ENCODE results near the gene AADACL3.

AADACL3 gene

GRCh38 chr1:12756768-12757413 is 41.0 kb downstream of the AADACL3 start:
- TF ChIP-seq POLR2AphosphoS5 (IDR thresholded peaks at IDR 0.05; ENCODE audit: low read depth, low read length), result no peak
- no peak for TF ChIP-seq TAF1 (IDR thresholded peaks at IDR 0.05; ENCODE audit: borderline replicate concordance, low read depth, low read length)
- no peak for TF ChIP-seq POLR2A (IDR thresholded peaks at IDR 0.05; ENCODE audit: low read depth, low read length)
- no peak for FAIRE-seq

GRCh38 chr1:12757836-12758235 is 41.9 kb downstream of the AADACL3 start:
- TF ChIP-seq TAF1 (IDR thresholded peaks at IDR 0.05; ENCODE audit: borderline replicate concordance, low read depth, low read length), result no peak
- no peak for TF ChIP-seq POLR2A (IDR thresholded peaks at IDR 0.05; ENCODE audit: low read depth, low read length)
- DNase-seq (ENCODE audit: insufficient read length) (no peak), FAIRE-seq (no peak)

More at GRCh38 chr1:12756768-12757413, 41.0 kb downstream of the AADACL3 start:
- no peak for DNase-seq (ENCODE audit: insufficient read length)

- DNase-seq (ENCODE audit: insufficient read length) (no peak), FAIRE-seq (no peak)
- no peak for TF ChIP-seq TAF1 (IDR thresholded peaks at IDR 0.05; ENCODE audit: borderline replicate concordance, low read depth, low read length)
- TF ChIP-seq POLR2AphosphoS5 (IDR thresholded peaks at IDR 0.05; ENCODE audit: low read depth, low read length), result no peak
- TF ChIP-seq POLR2A (IDR thresholded peaks at IDR 0.05; ENCODE audit: low read depth, low read length), result no peak
Observed at GRCh38 chr1:12760256-12760795, 44.4 kb downstream of the AADACL3 start.

- FAIRE-seq (no peak), DNase-seq (ENCODE audit: insufficient read length) (no peak)
- TF ChIP-seq POLR2AphosphoS5 (IDR thresholded peaks at IDR 0.05; ENCODE audit: low read depth, low read length) (no peak), POLR2A (IDR thresholded peaks at IDR 0.05; ENCODE audit: low read depth, low read length) (no peak), TAF1 (IDR thresholded peaks at IDR 0.05; ENCODE audit: borderline replicate concordance, low read depth, low read length) (no peak)
Observed at GRCh38 chr1:12761781-12762180, 45.9 kb downstream of the AADACL3 start.

GRCh38 chr1:12762766-12763165 is 46.9 kb downstream of the AADACL3 start:
- DNase-seq (ENCODE audit: insufficient read length) (no peak), FAIRE-seq (no peak)
- no peak for TF ChIP-seq TAF1 (IDR thresholded peaks at IDR 0.05; ENCODE audit: borderline replicate concordance, low read depth, low read length)
- TF ChIP-seq POLR2A (IDR thresholded peaks at IDR 0.05; ENCODE audit: low read depth, low read length), result no peak
- no peak for TF ChIP-seq POLR2AphosphoS5 (IDR thresholded peaks at IDR 0.05; ENCODE audit: low read depth, low read length)

- no peak for FAIRE-seq
- DNase-seq (ENCODE audit: insufficient read length), result no peak
- TF ChIP-seq POLR2A (IDR thresholded peaks at IDR 0.05; ENCODE audit: low read depth, low read length) (no peak), TAF1 (IDR thresholded peaks at IDR 0.05; ENCODE audit: borderline replicate concordance, low read depth, low read length) (no peak), POLR2AphosphoS5 (IDR thresholded peaks at IDR 0.05; ENCODE audit: low read depth, low read length) (no peak)
Observed at GRCh38 chr1:12763479-12763878, 47.6 kb downstream of the AADACL3 start.

GRCh38 chr1:12764016-12764415 is 48.1 kb downstream of the AADACL3 start:
- TF ChIP-seq POLR2AphosphoS5 (IDR thresholded peaks at IDR 0.05; ENCODE audit: low read depth, low read length) (no peak), TAF1 (IDR thresholded peaks at IDR 0.05; ENCODE audit: borderline replicate concordance, low read depth, low read length) (no peak), POLR2A (IDR thresholded peaks at IDR 0.05; ENCODE audit: low read depth, low read length) (no peak)
- DNase-seq (ENCODE audit: insufficient read length), result no peak
- FAIRE-seq, result no peak

GRCh38 chr1:12769031-12769430 is 53.1 kb downstream of the AADACL3 start:
- DNase-seq (ENCODE audit: insufficient read length) (no peak), FAIRE-seq (no peak)
- TF ChIP-seq TAF1 (IDR thresholded peaks at IDR 0.05; ENCODE audit: borderline replicate concordance, low read depth, low read length) (no peak), POLR2AphosphoS5 (IDR thresholded peaks at IDR 0.05; ENCODE audit: low read depth, low read length) (no peak), POLR2A (IDR thresholded peaks at IDR 0.05; ENCODE audit: low read depth, low read length) (no peak)

- FAIRE-seq (no peak), DNase-seq (ENCODE audit: insufficient read length) (no peak)
- TF ChIP-seq POLR2AphosphoS5 (IDR thresholded peaks at IDR 0.05; ENCODE audit: low read depth, low read length), result no peak
- TF ChIP-seq TAF1 (IDR thresholded peaks at IDR 0.05; ENCODE audit: borderline replicate concordance, low read depth, low read length), result no peak
- no peak for TF ChIP-seq POLR2A (IDR thresholded peaks at IDR 0.05; ENCODE audit: low read depth, low read length)
Observed at GRCh38 chr1:12769976-12770505, 54.1 kb downstream of the AADACL3 start.

GRCh38 chr1:12770620-12771019 is 54.7 kb downstream of the AADACL3 start:
- TF ChIP-seq POLR2AphosphoS5 (IDR thresholded peaks at IDR 0.05; ENCODE audit: low read depth, low read length) (no peak), TAF1 (IDR thresholded peaks at IDR 0.05; ENCODE audit: borderline replicate concordance, low read depth, low read length) (no peak), POLR2A (IDR thresholded peaks at IDR 0.05; ENCODE audit: low read depth, low read length) (no peak)
- DNase-seq (ENCODE audit: insufficient read length) (no peak), FAIRE-seq (no peak)

GRCh38 chr1:12771186-12771585 is 55.3 kb downstream of the AADACL3 start:
- no peak for TF ChIP-seq TAF1 (IDR thresholded peaks at IDR 0.05; ENCODE audit: borderline replicate concordance, low read depth, low read length)
- TF ChIP-seq POLR2A (IDR thresholded peaks at IDR 0.05; ENCODE audit: low read depth, low read length), result no peak
- TF ChIP-seq POLR2AphosphoS5 (IDR thresholded peaks at IDR 0.05; ENCODE audit: low read depth, low read length), result no peak
- no peak for FAIRE-seq
- DNase-seq (ENCODE audit: insufficient read length), result no peak

- TF ChIP-seq POLR2A (IDR thresholded peaks at IDR 0.05; ENCODE audit: low read depth, low read length) (no peak), POLR2AphosphoS5 (IDR thresholded peaks at IDR 0.05; ENCODE audit: low read depth, low read length) (no peak), TAF1 (IDR thresholded peaks at IDR 0.05; ENCODE audit: borderline replicate concordance, low read depth, low read length) (no peak)
- no peak for FAIRE-seq
- DNase-seq (ENCODE audit: insufficient read length), result no peak
Observed at GRCh38 chr1:12772520-12772919, 56.6 kb downstream of the AADACL3 start.
